Fibroblast of lung (primary cell): ENCODE data around the gene MTURN. TPM values are rescaled to one million over a fixed set of nuclear protein-coding genes. Genes with fewer than 3 reads are reported as not detected.

Experiments used
- DNase-seq, 2 donors: peaks; one replicate each; pipeline versions ENCODE4 v3.0.0 to v3.0.0-alpha.2; 2010; ENCODE audit warnings: low read depth in 2 of 2
- H2AFZ ChIP-seq: 2 replicates; pipeline ENCODE4 v1.5.1; 2012; ENCODE audit warnings: low read length, control low read depth, inconsistent platforms
- H3K27ac ChIP-seq: 2 replicates; pipeline ENCODE4 v1.5.1; 2011; ENCODE audit warnings: low read length, control low read depth; ENCODE audit not compliant: insufficient read depth
- H3K27me3 ChIP-seq: 2 replicates; pipeline ENCODE4 v1.5.1; 2011; ENCODE audit warnings: mild to moderate bottlenecking, low read length; ENCODE audit not compliant: control insufficient read depth, insufficient read depth
- H3K36me3 ChIP-seq: 2 replicates; pipeline ENCODE4 v1.5.1; 2011; ENCODE audit warnings: low read length; ENCODE audit not compliant: control insufficient read depth, insufficient read depth
- H3K4me1 ChIP-seq: 2 replicates; pipeline ENCODE4 v1.5.1; 2011; ENCODE audit warnings: low read length; ENCODE audit not compliant: control insufficient read depth, insufficient read depth; ENCODE audit errors: extremely low read depth
- H3K4me2 ChIP-seq: 2 replicates; pipeline ENCODE4 v1.5.1; 2011; ENCODE audit warnings: low read length, control low read depth; ENCODE audit not compliant: insufficient read depth; ENCODE audit errors: extremely low read depth
- H3K4me3 ChIP-seq, 4 experiments: fragments of 200-600 bp in 1 of 4; sonication (generic) in 1 of 4; replicated peaks in 1 of 4; 2 replicates each; pipeline ENCODE4 v1.5.1; 2011 to 2016; ENCODE audit warnings: low read length in 4 of 4, low read depth in 3 of 4, mild to moderate bottlenecking in 3 of 4, control low read depth in 2 of 4, inconsistent platforms in 1 of 4, mixed read lengths in 1 of 4; ENCODE audit not compliant: insufficient read depth in 1 of 4; ENCODE audit errors: control extremely low read depth in 1 of 4
- H3K79me2 ChIP-seq: 2 replicates; pipeline ENCODE4 v1.5.1; 2012; ENCODE audit warnings: mild to moderate bottlenecking, low read length, inconsistent platforms; ENCODE audit not compliant: control insufficient read depth, insufficient read depth
- H3K9ac ChIP-seq: 2 replicates; pipeline ENCODE4 v1.5.1; 2011; ENCODE audit warnings: mild to moderate bottlenecking, low read length, control low read depth; ENCODE audit not compliant: insufficient read depth
- H3K9me3 ChIP-seq: 2 replicates; pipeline ENCODE4 v1.5.1; 2012; ENCODE audit warnings: low read depth, low read length; ENCODE audit not compliant: control insufficient read depth, insufficient read depth
- H4K20me1 ChIP-seq: 2 replicates; pipeline ENCODE4 v1.5.1; 2011; ENCODE audit warnings: low read length; ENCODE audit not compliant: control insufficient read depth, insufficient read depth; ENCODE audit errors: extremely low read depth
- CTCF ChIP-seq, 2 donors: IDR thresholded peaks in 1 of 2; conservative IDR thresholded peaks in 1 of 2; 1 replicate in 1 of 2; 2 replicates in 1 of 2; pipeline ENCODE4 v1.5.1; 2011 to 2012; ENCODE audit warnings: low read length in 2 of 2, control low read depth in 1 of 2, inconsistent platforms in 1 of 2, low read depth in 1 of 2, mild to moderate bottlenecking in 1 of 2
- EZH2 ChIP-seq: IDR thresholded peaks from 2 replicates; pipeline ENCODE4 v1.5.1; 2012; ENCODE audit warnings: low read length, control low read depth, mild to moderate bottlenecking; ENCODE audit errors: missing control alignments
- polyA plus RNA-seq, 2 donors: library from polyadenylated mRNA; depleted of rRNA in 1 of 2; stranded (reverse) in 1 of 2; unstranded in 1 of 2; fragments of >200 nt; gene quantifications; 2 replicates each; pipeline ENCODE4 v1.2.1, GENCODE V29; 2011 to 2012; ENCODE audit warnings: missing spikeins in 1 of 2
- total RNA-seq: library from RNA; depleted of rRNA; stranded (reverse); fragments of >200 nt; gene quantifications from 2 replicates; pipeline ENCODE4 v1.2.1, GENCODE V29; 2014

MTURN gene
- total and polyA plus RNA-seq, 2 donors (not counting 1 experiment from before 2014, with no cell fraction given) = 7.1 to 12.9 TPM

DNA sequence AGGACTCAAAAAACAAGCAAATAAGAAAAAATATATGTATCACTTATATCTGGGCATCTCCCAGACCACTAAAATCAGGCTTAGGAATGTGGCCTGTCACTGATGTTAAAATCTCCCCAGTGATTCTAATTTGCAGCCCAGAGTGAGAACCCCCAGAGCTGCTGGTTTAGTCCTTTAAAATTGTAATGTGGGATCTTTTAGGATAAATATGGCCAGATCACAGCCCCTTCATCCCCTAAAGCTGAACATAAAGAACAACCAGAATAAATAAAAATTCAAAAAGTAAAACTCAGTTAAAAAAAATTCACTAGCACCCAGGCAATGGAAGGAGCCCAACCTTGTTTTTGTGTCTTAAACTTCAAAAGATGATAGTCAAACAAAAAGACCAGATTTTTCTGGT, 46.4 kb upstream of the MTURN start:
- TF ChIP-seq EZH2 (no peak), CTCF (conservative IDR thresholded peaks at IDR 0.05 in 1 of 2, IDR thresholded peaks at IDR 0.05 in 1 of 2; ENCODE audit: low read depth in 1 of 2, low read length in 2 of 2) (no peak)
- Histone ChIP-seq H3K4me2 (no peak overlapping the region), H4K20me1 (no peaks in the 10 kb centered on the region), H3K4me3 (no peak overlapping the region), H3K36me3 (no peaks in the 10 kb centered on the region), H3K27ac (no peak overlapping the region), H3K9me3 (no peaks in the 10 kb centered on the region), H2AFZ (no peak overlapping the region), H3K79me2 (no peaks in the 10 kb centered on the region), H3K9ac (no peak overlapping the region), H3K27me3 (no peaks in the 10 kb centered on the region), H3K4me1 (peaks cover 3% of the 10 kb centered on the region)
- no peak for DNase-seq

DNA sequence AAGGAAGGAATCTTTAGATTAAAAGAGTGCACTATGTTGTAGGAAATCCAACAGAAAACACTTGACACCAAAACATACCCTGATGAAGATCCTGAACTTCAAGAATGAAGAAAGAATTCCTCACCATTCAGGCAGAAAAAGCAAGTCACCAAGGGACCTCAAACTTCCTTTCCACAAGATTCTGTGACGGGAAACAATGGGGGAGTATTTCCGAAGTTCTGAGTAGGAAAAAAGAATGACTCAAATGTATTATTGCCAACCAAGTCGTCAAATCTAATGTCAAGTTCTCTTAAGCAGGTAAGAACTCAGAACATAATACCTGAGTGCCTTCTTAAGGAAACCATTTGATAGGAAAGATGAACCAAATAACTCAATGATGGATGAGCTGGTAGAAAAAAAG, 44.7 kb upstream of the MTURN start:
- no peaks in the 10 kb centered on the region for H3K79me2 ChIP-seq
- no peaks in the 10 kb centered on the region for H3K36me3 ChIP-seq
- no peaks in the 10 kb centered on the region for H3K27me3 ChIP-seq
- no peak for DNase-seq
- H3K27ac ChIP-seq = no peak overlapping the region
- no peak overlapping the region for H2AFZ ChIP-seq
- H3K9me3 ChIP-seq = no peaks in the 10 kb centered on the region
- no peak overlapping the region for H3K9ac ChIP-seq
- TF ChIP-seq CTCF (conservative IDR thresholded peaks at IDR 0.05 in 1 of 2, IDR thresholded peaks at IDR 0.05 in 1 of 2; ENCODE audit: low read depth in 1 of 2, low read length in 2 of 2) = no peak
- no peak for TF ChIP-seq EZH2
- H3K4me3 ChIP-seq = no peak overlapping the region
- H3K4me2 ChIP-seq = no peak overlapping the region
- no peaks in the 10 kb centered on the region for H4K20me1 ChIP-seq
- H3K4me1 ChIP-seq = peaks cover 3% of the 10 kb centered on the region

- Histone ChIP-seq H3K79me2 (no peaks in the 10 kb centered on the region), H3K4me1 (peaks cover 3% of the 10 kb centered on the region), H3K4me3 (no peak overlapping the region), H3K36me3 (no peaks in the 10 kb centered on the region), H3K9me3 (no peaks in the 10 kb centered on the region), H3K27me3 (no peaks in the 10 kb centered on the region), H4K20me1 (no peaks in the 10 kb centered on the region), H3K27ac (peak overlapping the region; percentile 29), H3K9ac (no peak overlapping the region), H3K4me2 (no peak overlapping the region), H2AFZ (no peak overlapping the region)
- TF ChIP-seq CTCF (conservative IDR thresholded peaks at IDR 0.05 in 1 of 2, IDR thresholded peaks at IDR 0.05 in 1 of 2; ENCODE audit: low read depth in 1 of 2, low read length in 2 of 2) (no peak), EZH2 (no peak)
- peak; percentile 78 to 91 for DNase-seq
Measured at GRCh38 chr7:30091491-30091912, 43.3 kb upstream of the MTURN start.
